Activated CD4-positive, alpha-beta T cell treated with anti-CD3 and anti-CD28 coated beads for 48 hours (primary cell): ENCODE results near the gene SYTL3.

Experiments
- DNase-seq: peaks from one replicate; pipeline ENCODE4 v3.0.0-alpha.2; 2020

Gene SYTL3

GRCh38 chr6:158703111-158703836 lies 53.4 kb downstream of the SYTL3 start:
- no peak for DNase-seq

- DNase-seq, result peak; percentile 84
Observed at GRCh38 chr6:158703837-158704822, 54.3 kb downstream of the SYTL3 start.

- no peak for DNase-seq
Observed at GRCh38 chr6:158705386-158706126, 55.7 kb downstream of the SYTL3 start.

- DNase-seq, result no peak
Observed at GRCh38 chr6:158706369-158706982, 56.6 kb downstream of the SYTL3 start.

DNA sequence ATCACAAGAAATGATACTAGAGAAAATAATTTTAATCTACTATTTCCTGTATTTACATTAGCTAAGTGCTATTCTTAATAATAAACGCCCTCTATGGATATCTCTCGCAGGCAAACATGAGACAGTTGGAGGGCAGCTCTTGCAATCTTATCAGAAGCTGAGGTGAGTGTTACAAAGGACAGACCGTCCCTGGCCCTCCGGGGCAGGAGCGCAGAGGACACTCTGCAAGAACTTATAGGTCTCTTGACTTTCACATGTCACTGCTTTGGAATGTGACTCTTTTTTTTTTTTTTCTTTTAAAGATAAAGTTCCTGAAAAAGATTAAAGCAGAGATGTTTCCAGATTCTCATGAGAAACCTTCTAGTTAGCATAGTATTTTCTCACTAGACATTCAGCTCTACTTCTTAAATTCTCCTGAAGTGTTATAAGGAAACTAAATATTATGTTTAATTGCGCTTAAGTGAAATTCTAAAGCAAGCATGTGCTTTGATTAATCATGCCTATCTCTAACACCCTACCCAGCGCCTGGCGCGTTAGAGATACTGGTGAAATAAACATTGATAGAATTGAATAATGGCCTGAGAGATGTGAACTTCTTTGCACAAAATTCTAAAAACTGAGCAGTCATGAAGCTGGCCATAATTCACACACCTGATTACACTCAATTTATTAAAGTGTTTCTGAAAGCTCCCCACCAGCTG lies 57.4 kb downstream of the SYTL3 start:
- DNase-seq, result no peak

DNA sequence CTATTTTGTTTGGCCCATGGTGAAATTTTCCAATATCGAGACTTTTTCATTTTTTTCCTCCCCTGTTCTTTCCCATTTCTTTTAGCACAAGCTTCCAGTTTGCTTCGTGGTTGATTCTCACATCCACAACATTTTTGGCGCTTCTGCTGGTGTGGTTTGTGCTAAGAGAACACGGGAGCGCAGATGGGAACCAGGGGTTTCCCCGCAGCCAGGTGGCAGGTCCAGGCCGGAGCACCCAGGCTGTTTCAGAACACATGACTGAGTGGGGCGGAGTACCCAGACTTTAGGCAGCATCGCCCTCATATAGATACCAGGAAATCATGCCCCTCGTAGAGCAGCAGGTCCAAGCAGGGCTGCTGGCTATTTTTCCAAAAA lies 58.0 kb downstream of the SYTL3 start:
- DNase-seq, result no peak

DNA sequence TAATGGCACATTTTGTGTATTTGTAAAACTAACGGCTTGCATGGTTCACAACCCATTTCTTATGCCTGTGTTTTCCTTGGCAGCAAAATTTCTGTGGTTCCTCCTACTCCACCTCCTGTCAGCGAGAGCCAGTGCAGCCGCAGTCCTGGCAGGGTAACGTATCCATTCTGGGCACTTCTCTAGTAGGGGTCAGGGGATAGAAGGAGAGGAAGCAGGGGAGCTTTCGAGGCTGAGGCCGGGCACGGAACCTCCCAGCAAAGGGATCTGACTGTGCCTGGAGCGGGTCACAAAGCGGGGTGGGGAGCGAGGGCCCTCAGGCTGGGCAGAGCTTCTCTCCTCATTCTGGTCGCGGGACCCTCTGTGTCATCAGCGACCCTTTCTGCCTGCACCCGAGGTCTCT lies 58.4 kb downstream of the SYTL3 start:
- DNase-seq, result no peak

GRCh38 chr6:158709809-158710208 lies 60.0 kb downstream of the SYTL3 start:
- DNase-seq, result no peak

DNA sequence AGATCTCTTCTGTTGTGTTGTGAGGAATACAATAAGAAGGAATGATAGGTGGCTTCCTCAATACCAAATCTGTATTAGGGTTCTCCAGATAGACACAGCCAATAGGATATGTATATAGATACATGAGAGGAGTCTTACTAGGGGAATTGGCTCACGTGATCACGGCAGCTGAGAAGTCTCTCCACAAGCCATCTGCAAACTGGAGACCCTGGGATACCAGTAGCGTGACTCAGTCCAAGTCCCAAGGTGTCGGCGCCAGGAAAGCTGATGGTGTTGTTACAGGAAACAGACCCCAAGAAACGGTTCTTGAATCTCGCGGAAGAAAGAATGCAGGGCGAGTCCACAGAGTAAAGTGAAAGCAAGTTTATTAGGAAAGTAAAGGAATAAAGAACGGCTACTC lies 61.4 kb downstream of the SYTL3 start:
- DNase-seq, result no peak

GRCh38 chr6:158713469-158713868 lies 63.6 kb downstream of the SYTL3 start:
- no peak for DNase-seq

DNA sequence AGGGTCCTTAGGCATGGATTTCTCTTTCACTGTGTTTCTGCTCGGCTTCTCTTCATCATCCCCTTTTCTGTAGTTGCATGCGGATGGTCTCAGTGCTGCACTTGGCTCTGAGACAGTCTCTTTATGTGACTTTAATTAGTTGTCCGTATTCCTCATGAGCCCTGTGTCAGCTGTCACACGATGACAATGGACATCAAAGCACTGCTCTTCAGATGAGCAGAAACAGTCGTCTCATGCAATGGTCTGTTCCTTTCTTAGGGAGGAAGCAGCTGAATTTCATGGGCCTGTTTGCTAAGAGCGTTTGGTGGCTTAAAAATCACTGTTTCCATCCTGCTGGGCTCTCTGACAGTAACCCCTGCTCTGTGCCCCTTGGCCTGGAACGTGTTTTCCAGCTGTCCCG lies 64.9 kb downstream of the SYTL3 start:
- no peak for DNase-seq

GRCh38 chr6:158715330-158716311 lies 65.8 kb downstream of the SYTL3 start:
- no peak for DNase-seq

DNA sequence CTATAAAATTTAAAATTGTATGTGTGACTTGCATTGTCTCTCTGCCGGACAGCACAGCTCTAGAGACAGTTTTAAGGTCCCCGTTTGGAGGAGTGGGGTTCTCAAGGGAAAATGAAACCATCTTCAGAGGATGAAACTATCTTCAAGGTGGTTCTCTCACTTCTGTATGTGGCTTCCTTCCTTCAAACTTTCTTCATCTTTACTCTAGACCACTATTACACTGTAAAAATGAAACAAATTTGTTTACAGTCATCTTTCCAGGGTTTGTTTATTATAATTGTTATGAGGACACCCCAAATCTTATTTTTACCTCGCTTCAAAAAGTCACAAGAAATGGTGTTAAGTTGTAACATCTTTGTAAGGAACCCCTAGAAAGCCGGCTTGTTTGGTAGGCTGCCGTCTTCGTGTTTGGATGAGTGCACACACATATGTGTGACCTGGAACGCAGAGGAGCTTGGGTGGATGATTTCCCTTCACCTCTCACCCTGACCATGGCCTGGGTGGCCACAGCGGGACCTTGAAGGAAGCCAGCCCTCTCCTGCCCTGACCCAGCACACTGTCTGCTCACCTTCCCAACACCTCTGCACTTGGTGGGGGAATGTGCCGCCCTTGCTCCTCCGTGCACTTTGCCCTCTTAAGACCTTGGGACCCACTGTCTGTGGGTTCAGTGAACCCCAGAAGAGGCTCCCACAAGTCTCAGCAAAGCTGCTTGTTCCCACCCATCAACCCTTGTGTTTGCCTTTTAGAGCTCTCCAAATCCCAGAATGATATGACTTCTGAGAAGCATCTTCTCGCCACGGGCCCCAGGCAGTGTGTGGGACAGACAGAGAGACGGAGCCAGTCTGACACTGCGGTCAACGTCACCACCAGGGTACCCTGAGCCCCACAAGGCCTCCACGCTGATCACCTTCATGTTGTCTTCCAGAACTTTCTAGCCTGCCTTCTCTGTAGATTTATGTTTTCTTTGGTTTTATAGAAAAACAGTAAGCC lies 67.8 kb downstream of the SYTL3 start:
- DNase-seq, result no peak

GRCh38 chr6:158718461-158719046 lies 68.7 kb downstream of the SYTL3 start:
- no peak for DNase-seq

- no peak for DNase-seq
Observed at GRCh38 chr6:158722176-158722729, 72.4 kb downstream of the SYTL3 start.

DNA sequence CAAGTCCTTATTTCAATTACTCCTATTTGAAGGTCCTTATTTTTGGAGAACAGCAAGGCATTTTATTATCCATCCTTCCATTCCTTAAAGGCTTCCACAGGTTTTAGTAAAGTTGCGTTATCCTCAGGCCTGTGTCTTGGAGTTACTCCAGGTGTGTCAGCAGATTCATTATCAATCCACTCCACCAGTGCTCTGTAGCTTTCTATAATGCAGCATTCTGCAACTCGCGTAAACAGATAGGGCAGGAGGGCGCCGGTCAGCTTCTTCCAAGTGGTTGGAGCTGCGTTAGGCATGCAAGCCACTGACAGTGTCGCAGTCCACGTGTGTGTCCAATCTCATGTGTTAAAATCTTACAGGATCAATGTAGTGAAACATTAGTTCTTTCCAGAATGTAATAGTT lies 75.8 kb downstream of the SYTL3 start:
- DNase-seq, result no peak

DNA sequence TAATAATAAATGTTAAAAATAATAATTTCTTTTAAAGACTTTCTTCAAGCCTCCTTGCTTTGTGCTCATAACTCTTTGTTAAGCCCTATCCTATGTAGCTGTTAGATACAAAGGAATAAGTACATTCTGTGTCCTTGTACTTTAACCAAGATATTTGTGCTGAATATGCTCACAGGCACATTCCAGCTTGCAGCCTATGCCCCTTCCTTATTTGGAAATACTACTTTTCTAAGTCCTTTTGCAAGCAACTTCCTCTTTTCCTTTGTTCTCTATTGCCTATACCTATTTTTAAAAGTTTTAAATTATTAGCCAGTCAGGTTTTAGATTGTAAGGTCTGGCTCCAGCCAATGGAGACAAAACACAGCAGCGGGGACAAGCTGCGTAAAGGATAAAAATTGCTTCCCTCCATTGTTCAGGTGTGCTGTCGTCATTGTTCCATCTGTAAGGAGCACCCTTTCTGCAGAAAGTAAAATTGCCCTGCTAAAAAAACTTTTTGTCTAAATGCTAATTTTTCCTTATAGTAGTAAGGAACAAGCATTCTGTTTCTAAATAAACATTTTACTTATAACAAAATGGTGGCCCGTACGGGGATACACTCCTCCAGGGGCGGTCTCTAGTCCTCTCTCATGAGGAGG lies 80.2 kb downstream of the SYTL3 start:
- no peak for DNase-seq

DNA sequence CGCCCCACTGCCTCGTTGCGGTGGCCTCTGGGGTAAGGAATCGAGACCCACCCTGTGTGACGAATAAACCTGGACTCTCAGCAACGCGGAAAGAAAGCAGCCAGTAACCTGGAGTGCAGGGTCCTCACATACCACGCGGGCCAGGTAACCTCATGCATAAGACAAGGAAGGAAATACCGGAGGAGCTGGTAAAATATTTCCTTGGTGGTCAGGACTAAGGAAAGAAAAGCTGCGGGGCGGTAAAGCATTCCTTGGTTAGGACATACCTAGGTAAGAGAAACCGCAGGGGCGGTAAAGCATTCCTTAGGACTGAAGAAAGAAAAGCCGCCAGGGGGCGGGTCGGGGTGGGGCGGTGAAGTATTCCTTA lies 80.7 kb downstream of the SYTL3 start:
- no peak for DNase-seq

DNA sequence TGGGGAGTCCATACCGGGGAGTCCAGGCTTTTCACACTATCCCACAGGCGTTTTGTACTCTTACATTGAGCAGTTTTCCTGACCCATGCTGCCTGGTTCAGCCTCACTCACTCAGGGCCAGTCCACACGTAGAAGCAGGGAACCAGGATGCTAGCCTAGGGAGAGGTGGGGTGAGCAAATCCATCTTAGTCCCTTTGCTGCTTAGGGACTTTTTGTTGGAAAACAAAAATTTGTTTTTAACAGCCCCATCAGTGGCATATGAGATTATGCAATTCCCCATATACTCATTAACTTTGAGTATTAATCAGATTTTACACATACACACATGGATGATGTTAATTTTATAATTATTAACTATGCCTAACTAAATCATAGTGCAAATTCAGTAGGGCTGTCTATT lies 85.2 kb downstream of the SYTL3 start:
- DNase-seq, result no peak
